Activated CD8-positive, alpha-beta memory T cell treated with anti-CD3 and anti-CD28 coated beads, Interleukin-2, amount 10 ng/mL, durations not matched to agents 7 days and 5 days (primary cell): Measurements from ENCODE around the gene PKN2. TPM values are rescaled to one million over a fixed set of nuclear protein-coding genes. Genes with fewer than 3 reads are reported as not detected.

Source experiments
- ATAC-seq: fragments of 150-1000 bp; cut with Tn5 transposase; one replicate; pipeline ENCODE4 v1.10.0; 2021; ENCODE audit warnings: moderate library complexity
- CTCF ChIA-PET: fragments of 350-600 bp; sonication (Branson Sonifier 250); formaldehyde crosslinking; loops from one replicate; lab custom pipeline; 2021; ENCODE audit warnings: antibody characterized with exemption; lab: Charles Lee
- DNase-seq: peaks from one replicate; pipeline ENCODE4 v3.0.0-alpha.2; 2020
- H3K27ac Mint-ChIP-seq: one replicate; pipeline ENCODE4 v1.8.0; 2021; ENCODE audit warnings: mild to moderate bottlenecking, mixed read lengths
- H3K27me3 Mint-ChIP-seq: one replicate; pipeline ENCODE4 v1.8.0; 2021; ENCODE audit warnings: mixed read lengths
- H3K36me3 Mint-ChIP-seq: one replicate; pipeline ENCODE4 v1.8.0; 2021; ENCODE audit warnings: mild to moderate bottlenecking, mixed read lengths
- H3K4me1 Mint-ChIP-seq: one replicate; pipeline ENCODE4 v1.8.0; 2021; ENCODE audit warnings: mixed read lengths
- H3K4me3 Mint-ChIP-seq: one replicate; pipeline ENCODE4 v1.8.0; 2021; ENCODE audit warnings: mild to moderate bottlenecking, moderate library complexity, mixed read lengths
- H3K9me3 Mint-ChIP-seq: one replicate; pipeline ENCODE4 v1.8.0; 2022; ENCODE audit warnings: low read depth, mixed read lengths
- total RNA-seq, 2 experiments: library from RNA; stranded (reverse); gene quantifications; one replicate each; pipeline ENCODE4 v1.2.3, GENCODE V29; 2021

PKN2 gene
- total RNA-seq = 10 to 100 TPM; 20.0 to 25.8 TPM

- Mint-ChIP-seq H3K36me3 (peaks cover 3% of the 10 kb centered on the region), H3K4me1 (peaks cover 18% of the 10 kb centered on the region), H3K27me3 (peaks cover 6% of the 10 kb centered on the region), H3K27ac (peak within 1 kb of the TSS; percentile 97), H3K4me3 (peak within 1 kb of the TSS; percentile 92), H3K9me3 (no peaks in the 10 kb centered on the region)
- DNase-seq = peak; percentile 98
- ATAC-seq = peak; percentile 95
- CTCF ChIA-PET = interaction anchor here (0.7 to 6.3 kb wide), 11 partner anchors 9 to 207 kb away, joined by 3 to 56 read pairs (median 5); partner anchors contain the start of gene GTF2B
These were observed at the start of gene PKN2 for GRCh38 chr1:88683541-88684481. PKN2 (plus strand) TSS chr1:88684273; CDS start chr1:88684581, 308 bp downstream.

- CTCF ChIA-PET = no interaction called here
- no peak overlapping the region for H3K4me3 Mint-ChIP-seq
- H3K27me3 Mint-ChIP-seq = peaks cover 20% of the 10 kb centered on the region
- ATAC-seq (no peak), DNase-seq (no peak)
- no peak overlapping the region for H3K27ac Mint-ChIP-seq
- H3K9me3 Mint-ChIP-seq = peaks cover 16% of the 10 kb centered on the region
- H3K4me1 Mint-ChIP-seq = no peaks in the 10 kb centered on the region
- peaks cover 3% of the 10 kb centered on the region for H3K36me3 Mint-ChIP-seq
These were observed 49.5 kb upstream of the PKN2 start for GRCh38 chr1:88634538-88634937.

GRCh38 chr1:88640060-88640459 is 44.0 kb upstream of the PKN2 start:
- H3K9me3 Mint-ChIP-seq = peaks cover 11% of the 10 kb centered on the region
- no peaks in the 10 kb centered on the region for H3K4me1 Mint-ChIP-seq
- peaks cover 1% of the 10 kb centered on the region for H3K36me3 Mint-ChIP-seq

GRCh38 chr1:88645886-88646285 is 38.2 kb upstream of the PKN2 start:
- Mint-ChIP-seq H3K36me3 (no peaks in the 10 kb centered on the region), H3K27me3 (peaks cover 22% of the 10 kb centered on the region), H3K4me3 (no peak overlapping the region), H3K4me1 (no peaks in the 10 kb centered on the region), H3K9me3 (no peaks in the 10 kb centered on the region), H3K27ac (no peak overlapping the region)
- CTCF ChIA-PET = interaction anchor here (2.7 kb wide), 1 partner anchor 10 kb away, joined by 10 read pairs; no protein-coding TSS in a partner anchor
- DNase-seq (no peak), ATAC-seq (no peak)

More at GRCh38 chr1:88640060-88640459, 44.0 kb upstream of the PKN2 start:
- Mint-ChIP-seq H3K4me3 (no peak overlapping the region), H3K27me3 (peaks cover 11% of the 10 kb centered on the region), H3K27ac (no peak overlapping the region)
- CTCF ChIA-PET = no interaction called here
- DNase-seq (no peak), ATAC-seq (no peak)

- Mint-ChIP-seq H3K9me3 (no peaks in the 10 kb centered on the region), H3K27me3 (peaks cover 22% of the 10 kb centered on the region)
- no peak for ATAC-seq
These were observed 37.4 kb upstream of the PKN2 start for GRCh38 chr1:88646476-88647248.

GRCh38 chr1:88647249-88647645 is 36.8 kb upstream of the PKN2 start:
- DNase-seq = no peak
- no peaks in the 10 kb centered on the region for H3K9me3 Mint-ChIP-seq
- no peaks in the 10 kb centered on the region for H3K36me3 Mint-ChIP-seq
- no peaks in the 10 kb centered on the region for H3K4me1 Mint-ChIP-seq
- peaks cover 22% of the 10 kb centered on the region for H3K27me3 Mint-ChIP-seq
- ATAC-seq = no peak
- CTCF ChIA-PET = interaction anchor here (2.7 kb wide), 1 partner anchor 9 kb away, joined by 10 read pairs; no protein-coding TSS in a partner anchor
- no peak overlapping the region for H3K27ac Mint-ChIP-seq
- H3K4me3 Mint-ChIP-seq = no peak overlapping the region

More at GRCh38 chr1:88646476-88647248, 37.4 kb upstream of the PKN2 start:
- CTCF ChIA-PET = interaction anchor here (2.7 kb wide), 1 partner anchor 10 kb away, joined by 10 read pairs; no protein-coding TSS in a partner anchor
- no peaks in the 10 kb centered on the region for H3K36me3 Mint-ChIP-seq
- no peaks in the 10 kb centered on the region for H3K4me1 Mint-ChIP-seq
- no peak overlapping the region for H3K27ac Mint-ChIP-seq
- DNase-seq = no peak
- H3K4me3 Mint-ChIP-seq = no peak overlapping the region

GRCh38 chr1:88647749-88648415 is 36.2 kb upstream of the PKN2 start:
- ATAC-seq (no peak), DNase-seq (no peak)
- CTCF ChIA-PET = interaction anchor here (0.8 to 2.7 kb wide), 2 partner anchors 8 to 1376 kb away, joined by 3 to 10 read pairs; no protein-coding TSS in a partner anchor
- no peaks in the 10 kb centered on the region for H3K36me3 Mint-ChIP-seq
- peaks cover 20% of the 10 kb centered on the region for H3K27me3 Mint-ChIP-seq
- H3K27ac Mint-ChIP-seq = no peak overlapping the region
- no peaks in the 10 kb centered on the region for H3K9me3 Mint-ChIP-seq
- H3K4me1 Mint-ChIP-seq = no peaks in the 10 kb centered on the region
- H3K4me3 Mint-ChIP-seq = no peak overlapping the region

- H3K9me3 Mint-ChIP-seq = no peaks in the 10 kb centered on the region
- H3K27ac Mint-ChIP-seq = no peak overlapping the region
- CTCF ChIA-PET = interaction anchor here (0.8 kb wide), 1 partner anchor 1375 kb away, joined by 3 read pairs; no protein-coding TSS in a partner anchor
- no peak overlapping the region for H3K4me3 Mint-ChIP-seq
- ATAC-seq (no peak), DNase-seq (no peak)
- peaks cover 19% of the 10 kb centered on the region for H3K27me3 Mint-ChIP-seq
- H3K4me1 Mint-ChIP-seq = no peaks in the 10 kb centered on the region
- no peaks in the 10 kb centered on the region for H3K36me3 Mint-ChIP-seq
These were observed 35.4 kb upstream of the PKN2 start for GRCh38 chr1:88648706-88649105.

GRCh38 chr1:88649932-88650331 is 34.1 kb upstream of the PKN2 start:
- Mint-ChIP-seq H3K27me3 (peaks cover 15% of the 10 kb centered on the region), H3K9me3 (no peaks in the 10 kb centered on the region), H3K27ac (no peak overlapping the region), H3K36me3 (no peaks in the 10 kb centered on the region), H3K4me1 (no peaks in the 10 kb centered on the region), H3K4me3 (no peak overlapping the region)
- DNase-seq = no peak
- CTCF ChIA-PET = no interaction called here
- no peak for ATAC-seq

GRCh38 chr1:88650676-88651418 is 33.2 kb upstream of the PKN2 start:
- H3K27ac Mint-ChIP-seq = no peak overlapping the region
- ATAC-seq (no peak), DNase-seq (no peak)
- H3K36me3 Mint-ChIP-seq = no peaks in the 10 kb centered on the region
- H3K4me3 Mint-ChIP-seq = no peak overlapping the region
- H3K4me1 Mint-ChIP-seq = no peaks in the 10 kb centered on the region
- CTCF ChIA-PET = interaction anchor here (0.7 to 0.8 kb wide), 2 partner anchors 10 to 18 kb away, joined by 3 read pairs; no protein-coding TSS in a partner anchor
- H3K9me3 Mint-ChIP-seq = no peaks in the 10 kb centered on the region
- peaks cover 10% of the 10 kb centered on the region for H3K27me3 Mint-ChIP-seq

- no peak for DNase-seq
- H3K27ac Mint-ChIP-seq = no peak overlapping the region
- ATAC-seq = no peak
- no peaks in the 10 kb centered on the region for H3K36me3 Mint-ChIP-seq
- H3K9me3 Mint-ChIP-seq = no peaks in the 10 kb centered on the region
- no peak overlapping the region for H3K4me3 Mint-ChIP-seq
- peaks cover 7% of the 10 kb centered on the region for H3K4me1 Mint-ChIP-seq
- CTCF ChIA-PET = interaction anchor here (1.0 to 6.7 kb wide), 5 partner anchors 8 to 222 kb away, joined by 3 to 56 read pairs (median 10); partner anchors contain the start of gene PKN2
- H3K27me3 Mint-ChIP-seq = peaks cover 14% of the 10 kb centered on the region
These were observed 28.9 kb upstream of the PKN2 start for GRCh38 chr1:88655140-88655539.

- Mint-ChIP-seq H3K4me3 (no peak overlapping the region), H3K36me3 (no peaks in the 10 kb centered on the region), H3K27me3 (peaks cover 14% of the 10 kb centered on the region), H3K9me3 (no peaks in the 10 kb centered on the region), H3K4me1 (peaks cover 10% of the 10 kb centered on the region), H3K27ac (no peak overlapping the region)
- CTCF ChIA-PET = interaction anchor here (1.0 to 6.7 kb wide), 7 partner anchors 9 to 225 kb away, joined by 3 to 56 read pairs (median 4); partner anchors contain the start of gene PKN2
- no peak for DNase-seq
- ATAC-seq = no peak
These were observed 28.3 kb upstream of the PKN2 start for GRCh38 chr1:88655685-88656299.
